Tibial artery (tissue), 4 donors: ENCODE measurements around the gene XPO4.
"Not testable (repeated sequence)": the region's sequence is repeated elsewhere in the genome, so short reads cannot be mapped to it uniquely, and the experiment has no call there.

Source experiments
- DNase-seq, 2 donors: peaks; one replicate each; pipeline ENCODE4 v3.0.0-alpha.2; 2019
- H3K27ac ChIP-seq, 2 donors: fragments of 200-600 bp; sonication (generic) in 1 of 2; 1 replicate in 1 of 2; 2 replicates in 1 of 2; pipeline ENCODE4 v1.5.1; 2018 to 2019; ENCODE audit warnings: mild to moderate bottlenecking in 1 of 2
- H3K27me3 ChIP-seq, 2 donors: fragments of 200-600 bp; sonication (generic) in 1 of 2; one replicate each; pipeline versions ENCODE4 v1.5.1 to v1.6.0; 2016 to 2019
- H3K36me3 ChIP-seq, 3 donors: fragments of 200-600 bp; sonication (generic) in 2 of 3; one replicate each; pipeline ENCODE4 v1.5.1; 2016 to 2019; ENCODE audit warnings: mild to moderate bottlenecking in 2 of 3
- H3K4me1 ChIP-seq, 4 donors: fragments of 200-600 bp; sonication (generic) in 2 of 4; 1 replicate in 3 of 4; 2 replicates in 1 of 4; pipeline ENCODE4 v1.5.1; 2016 to 2019
- H3K4me3 ChIP-seq, 2 donors: fragments of 200-600 bp; sonication (generic) in 1 of 2; 1 replicate in 1 of 2; 2 replicates in 1 of 2; pipeline ENCODE4 v1.5.1; 2018 to 2019; ENCODE audit warnings: mild to moderate bottlenecking in 2 of 2
- H3K9me3 ChIP-seq, 3 donors: fragments of 200-600 bp; sonication (generic) in 1 of 3; one replicate each; pipeline ENCODE4 v1.5.1; 2016 to 2019
- CTCF ChIP-seq, 2 experiments: fragments of 200-600 bp in 1 of 2; fragments of 450-650 bp in 1 of 2; IDR thresholded peaks; one replicate each; pipeline ENCODE4 v1.5.1; 2017 to 2019; ENCODE audit warnings: antibody characterized with exemption in 2 of 2, mild to moderate bottlenecking in 1 of 2, moderate library complexity in 1 of 2
- intact Hi-C: fragments of 100-400 bp; cut with DNase I; formaldehyde crosslinking; loops from one replicate; pipeline ENCODE4 v1.15.0; 2023; ENCODE audit warnings: low total_unique reads

XPO4 gene

GRCh38 chr13:20902438-20903163 is at the start of gene XPO4:
TSS of gene XPO4 (minus strand) at chr13:20902746. CDS start at chr13:20902738, 8 bp downstream.
- peaks cover 0 to 24% (median 13%) of the 10 kb centered on the region in 4 donors for H3K4me1 ChIP-seq
- peak; percentile 78 to 86 for DNase-seq
- no peaks in the 10 kb centered on the region for H3K9me3 ChIP-seq
- intact Hi-C loops: no loop called here
- peak within 1 kb of the TSS; percentile 89 to 96 for H3K4me3 ChIP-seq
- H3K27me3 ChIP-seq: no peaks in the 10 kb centered on the region
- no peak for TF ChIP-seq CTCF (IDR thresholded peaks at IDR 0.05)
- peaks cover 0 to 6% (median 4%) of the 10 kb centered on the region in 3 donors for H3K36me3 ChIP-seq
- H3K27ac ChIP-seq: peak within 1 kb of the TSS; percentile 93 to 95

GRCh38 chr13:20948001-20948400 is 45.5 kb upstream of the XPO4 start:
- H3K4me1 ChIP-seq, H3K36me3 ChIP-seq, H3K27ac ChIP-seq, H3K4me3 ChIP-seq, DNase-seq, H3K9me3 ChIP-seq: not testable (repeated sequence)
- H3K27me3 ChIP-seq: peaks cover 0 to 11% of the 10 kb centered on the region in 2 donors
- intact Hi-C loops: loop anchor here (5.0 to 10.0 kb wide), 4 partner anchors 117 to 527 kb away; partner anchors contain the start of gene LATS2

GRCh38 chr13:20945952-20946383 is 43.4 kb upstream of the XPO4 start:
- peak overlapping the region in 1 of 2 donors; percentile 14 for H3K4me3 ChIP-seq
- DNase-seq: peak in 1 of 2 donors; percentile 34
- no peaks in the 10 kb centered on the region for H3K27me3 ChIP-seq
- H3K36me3 ChIP-seq: no peaks in the 10 kb centered on the region
- no peak overlapping the region for H3K27ac ChIP-seq
- H3K4me1 ChIP-seq: peaks cover 0 to 11% (median 4%) of the 10 kb centered on the region in 4 donors
- TF ChIP-seq CTCF (IDR thresholded peaks at IDR 0.05): no peak
- intact Hi-C loops: loop anchor here (5.0 to 10.0 kb wide), 4 partner anchors 119 to 529 kb away; partner anchors contain the start of gene LATS2
- no peaks in the 10 kb centered on the region for H3K9me3 ChIP-seq

GRCh38 chr13:20942938-20943559 is 40.5 kb upstream of the XPO4 start:
- intact Hi-C loops: loop anchor here (10.0 kb wide), 3 partner anchors 122 to 532 kb away; partner anchors contain the start of gene LATS2
- H3K4me1 ChIP-seq: peaks cover 0 to 11% (median 4%) of the 10 kb centered on the region in 4 donors
- peak overlapping the region; percentile 50 to 70 for H3K27ac ChIP-seq
- no peak for TF ChIP-seq CTCF (IDR thresholded peaks at IDR 0.05)
- H3K4me3 ChIP-seq: peak overlapping the region in 1 of 2 donors; percentile 20
- no peaks in the 10 kb centered on the region for H3K9me3 ChIP-seq
- DNase-seq: no peak
- no peaks in the 10 kb centered on the region for H3K36me3 ChIP-seq
- peaks cover 0 to 6% of the 10 kb centered on the region in 2 donors for H3K27me3 ChIP-seq

- not testable (repeated sequence) for H3K27ac ChIP-seq, H3K27me3 ChIP-seq, DNase-seq, H3K4me1 ChIP-seq, H3K36me3 ChIP-seq, H3K4me3 ChIP-seq, H3K9me3 ChIP-seq
- intact Hi-C loops: loop anchor here (10.0 kb wide), 3 partner anchors 124 to 534 kb away; partner anchors contain the start of gene LATS2
These were observed 38.0 kb upstream of the XPO4 start for GRCh38 chr13:20940511-20940910.

GRCh38 chr13:20940083-20940482 is 37.5 kb upstream of the XPO4 start:
- Histone ChIP-seq H3K4me3 (no peak overlapping the region), H3K36me3 (no peaks in the 10 kb centered on the region), H3K27ac (no peak overlapping the region), H3K9me3 (no peaks in the 10 kb centered on the region), H3K27me3 (peaks cover 0 to 8% of the 10 kb centered on the region in 2 donors), H3K4me1 (peaks cover 0 to 5% (median 0%) of the 10 kb centered on the region in 4 donors)
- intact Hi-C loops: loop anchor here (10.0 kb wide), 3 partner anchors 125 to 535 kb away; partner anchors contain the start of gene LATS2
- DNase-seq: no peak
- no peak for TF ChIP-seq CTCF (IDR thresholded peaks at IDR 0.05)
